Cardiac muscle cell (in vitro differentiated cells and primary cell): ENCODE data around the gene DAB1. TPM values are rescaled to one million over a fixed set of nuclear protein-coding genes. Genes with fewer than 3 reads are reported as not detected.

ENCODE experiments used
- DNase-seq, 2 donors: peaks; one replicate each; pipeline versions ENCODE4 v3.0.0 to v3.0.0-alpha.2; 2010 to 2017; ENCODE audit warnings: low read depth in 1 of 2, low spot score in 1 of 2
- H3K27ac ChIP-seq: fragments of 200-600 bp; sonication (generic); 2 replicates; pipeline ENCODE4 v1.5.1; 2016
- H3K27me3 ChIP-seq: fragments of 200-600 bp; sonication (generic); 2 replicates; pipeline ENCODE4 v1.6.0; 2016; ENCODE audit warnings: control low read depth
- H3K36me3 ChIP-seq: fragments of 200-600 bp; sonication (generic); 2 replicates; pipeline ENCODE4 v1.5.1; 2016; ENCODE audit warnings: control low read depth
- H3K4me1 ChIP-seq: fragments of 200-600 bp; sonication (generic); 2 replicates; pipeline ENCODE4 v1.8.1; 2017; ENCODE audit warnings: low read depth, mild to moderate bottlenecking, mixed run types
- H3K4me3 ChIP-seq: fragments of 200-600 bp; sonication (generic); 2 replicates; pipeline ENCODE4 v1.5.1; 2016; ENCODE audit warnings: mild to moderate bottlenecking
- H3K9me3 ChIP-seq: fragments of 200-600 bp; sonication (generic); 2 replicates; pipeline ENCODE4 v1.5.1; 2017; ENCODE audit warnings: low read depth, mild to moderate bottlenecking, control low read depth
- polyA plus RNA-seq: library from polyadenylated mRNA; unstranded; fragments of >200 nt; fragmentation: Nextera tagmentation; extraction: Ambion mirVana; gene quantifications from 2 replicates; pipeline ENCODE4 v1.2.1, GENCODE V29; 2016
- total RNA-seq: library from RNA; depleted of rRNA; stranded (reverse); fragments of >200 nt; gene quantifications from 2 replicates; pipeline ENCODE4 v1.2.3, GENCODE V29; 2016
- TF ChIP-seq, protein P1 (sequence below): IDR thresholded peaks from 2 replicates; pipeline ENCODE4 v1.5.1; 2012; ENCODE audit warnings: low read depth, mild to moderate bottlenecking, low read length

The DAB1 gene
- total and polyA plus RNA-seq, 2 experiments from 2014 or later, result 24.1 to 26.6 TPM

DNA sequence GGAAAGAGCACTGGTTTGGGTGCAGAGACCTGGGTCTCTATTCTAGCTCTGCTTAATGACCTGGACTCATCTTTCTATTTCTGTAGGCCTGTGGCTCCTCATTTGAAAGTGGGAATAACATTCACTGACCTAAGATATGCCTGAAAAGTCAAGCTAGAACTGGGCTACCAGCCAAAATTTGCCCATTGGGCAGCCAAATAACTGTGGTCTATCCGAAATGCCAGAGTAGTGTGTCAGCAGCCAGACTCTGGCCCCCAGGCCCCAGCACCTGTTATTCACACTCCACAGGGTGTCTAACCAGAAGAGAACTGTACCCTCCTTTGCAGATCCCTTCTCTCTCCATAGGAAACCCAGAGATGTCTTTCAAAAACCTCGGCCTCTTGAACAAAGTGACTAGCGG is 12.6 kb downstream of the DAB1 start:
- H3K4me1 ChIP-seq, result peaks cover 29% of the 10 kb centered on the region
- no peaks in the 10 kb centered on the region for H3K27me3 ChIP-seq
- H3K4me3 ChIP-seq, result no peak overlapping the region
- TF ChIP-seq, protein P1, sequence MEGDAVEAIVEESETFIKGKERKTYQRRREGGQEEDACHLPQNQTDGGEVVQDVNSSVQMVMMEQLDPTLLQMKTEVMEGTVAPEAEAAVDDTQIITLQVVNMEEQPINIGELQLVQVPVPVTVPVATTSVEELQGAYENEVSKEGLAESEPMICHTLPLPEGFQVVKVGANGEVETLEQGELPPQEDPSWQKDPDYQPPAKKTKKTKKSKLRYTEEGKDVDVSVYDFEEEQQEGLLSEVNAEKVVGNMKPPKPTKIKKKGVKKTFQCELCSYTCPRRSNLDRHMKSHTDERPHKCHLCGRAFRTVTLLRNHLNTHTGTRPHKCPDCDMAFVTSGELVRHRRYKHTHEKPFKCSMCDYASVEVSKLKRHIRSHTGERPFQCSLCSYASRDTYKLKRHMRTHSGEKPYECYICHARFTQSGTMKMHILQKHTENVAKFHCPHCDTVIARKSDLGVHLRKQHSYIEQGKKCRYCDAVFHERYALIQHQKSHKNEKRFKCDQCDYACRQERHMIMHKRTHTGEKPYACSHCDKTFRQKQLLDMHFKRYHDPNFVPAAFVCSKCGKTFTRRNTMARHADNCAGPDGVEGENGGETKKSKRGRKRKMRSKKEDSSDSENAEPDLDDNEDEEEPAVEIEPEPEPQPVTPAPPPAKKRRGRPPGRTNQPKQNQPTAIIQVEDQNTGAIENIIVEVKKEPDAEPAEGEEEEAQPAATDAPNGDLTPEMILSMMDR, result no peak
- DNase-seq, result peak in 1 of 2 donors; percentile 32
- no peaks in the 10 kb centered on the region for H3K9me3 ChIP-seq
- peak overlapping the region; percentile 27 for H3K27ac ChIP-seq
- H3K36me3 ChIP-seq, result no peaks in the 10 kb centered on the region

DNA sequence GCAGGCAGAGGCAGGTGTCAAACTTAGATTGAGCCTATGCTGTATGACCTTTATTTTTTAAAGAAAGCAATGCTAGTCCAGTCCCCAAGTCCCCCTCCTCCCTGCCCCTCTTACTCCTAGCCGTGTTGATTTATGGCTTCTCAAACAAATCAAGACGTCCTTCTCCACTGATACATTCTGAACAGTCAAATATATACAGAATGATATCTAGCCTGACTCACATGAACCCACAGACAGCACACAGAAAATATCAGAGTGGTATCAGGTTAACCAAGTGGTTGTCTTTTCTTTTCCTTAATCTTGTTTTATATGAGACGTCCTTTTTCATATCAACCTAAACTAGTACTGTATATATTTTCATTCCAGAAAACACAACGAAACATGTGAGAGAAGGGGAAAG is 13.4 kb downstream of the DAB1 start:
- Histone ChIP-seq H3K4me3 (no peak overlapping the region), H3K36me3 (no peaks in the 10 kb centered on the region), H3K4me1 (peaks cover 29% of the 10 kb centered on the region), H3K27ac (no peak overlapping the region), H3K9me3 (no peaks in the 10 kb centered on the region), H3K27me3 (no peaks in the 10 kb centered on the region)
- DNase-seq, result no peak
- TF ChIP-seq, protein P1, result no peak

DNA sequence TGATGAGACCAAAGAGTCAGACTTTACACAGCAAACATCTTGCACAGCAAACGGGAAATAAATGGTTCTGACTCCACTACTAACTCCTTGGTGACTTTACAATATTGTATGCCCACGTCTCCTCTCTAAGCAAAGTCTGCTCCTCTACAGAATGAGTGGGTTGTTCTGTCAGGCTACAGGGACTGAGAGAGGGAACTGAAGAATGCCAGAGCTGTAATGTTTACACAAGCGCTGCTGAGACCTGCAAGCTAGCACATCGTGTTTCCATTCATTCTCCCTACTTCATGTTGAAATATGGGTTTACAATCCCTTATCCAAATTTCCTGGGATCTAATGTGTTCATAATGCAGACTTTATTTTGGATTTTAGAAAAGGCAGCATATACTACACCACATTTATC is 15.9 kb downstream of the DAB1 start:
- no peak overlapping the region for H3K4me3 ChIP-seq
- DNase-seq, result peak in 1 of 2 donors; percentile 49
- TF ChIP-seq, protein P1, result no peak
- H3K36me3 ChIP-seq, result no peaks in the 10 kb centered on the region
- H3K27ac ChIP-seq, result no peak overlapping the region
- peaks cover 29% of the 10 kb centered on the region for H3K4me1 ChIP-seq
- no peaks in the 10 kb centered on the region for H3K9me3 ChIP-seq
- no peaks in the 10 kb centered on the region for H3K27me3 ChIP-seq

DNA sequence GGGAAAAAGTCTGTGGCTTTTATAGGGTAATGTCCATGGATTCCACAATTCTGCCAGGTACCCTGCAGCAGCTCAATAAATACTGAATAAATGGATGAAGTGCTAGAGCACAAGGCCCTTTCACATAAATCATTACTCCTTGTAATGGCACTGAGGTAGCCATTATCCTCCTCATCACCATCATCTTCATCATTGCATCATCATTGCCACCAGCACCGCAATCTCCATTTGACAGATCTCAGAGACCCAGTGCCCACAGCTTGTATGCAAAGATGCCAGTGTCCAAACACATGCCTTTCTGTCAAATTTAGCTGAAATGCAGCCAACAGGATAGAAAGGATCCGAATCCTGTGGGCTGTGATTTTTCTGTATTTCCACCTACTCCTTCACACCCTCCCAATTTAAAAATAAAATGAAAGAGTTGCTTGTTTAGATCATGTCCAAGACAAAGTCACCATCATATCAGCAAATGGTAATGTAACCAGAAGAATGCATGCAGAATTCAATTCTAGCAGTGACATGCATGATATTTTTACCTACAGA is 17.4 kb downstream of the DAB1 start:
- H3K36me3 ChIP-seq, result no peaks in the 10 kb centered on the region
- H3K27me3 ChIP-seq, result no peaks in the 10 kb centered on the region
- no peak overlapping the region for H3K4me3 ChIP-seq
- peaks cover 29% of the 10 kb centered on the region for H3K4me1 ChIP-seq
- no peak overlapping the region for H3K27ac ChIP-seq
- H3K9me3 ChIP-seq, result no peaks in the 10 kb centered on the region
- TF ChIP-seq, protein P1, result no peak
- no peak for DNase-seq

DNA sequence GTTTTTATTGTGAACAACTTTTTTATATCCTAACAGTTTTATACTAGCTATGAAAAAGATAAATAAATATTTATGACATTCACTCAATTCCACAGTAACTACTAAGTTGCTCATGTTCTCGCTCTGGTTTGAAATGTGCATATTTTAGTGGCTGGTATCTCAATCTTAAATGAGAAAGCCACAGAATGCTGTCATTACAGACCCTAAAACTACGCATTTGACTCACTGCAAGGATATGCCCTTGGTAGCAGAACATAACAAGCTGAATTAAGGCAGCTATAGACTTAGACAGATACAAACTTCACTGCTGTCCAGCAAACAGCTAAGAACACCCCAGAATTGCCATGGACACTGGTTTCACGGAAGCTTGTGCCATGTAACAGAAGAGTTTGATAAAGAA is 19.0 kb downstream of the DAB1 start:
- TF ChIP-seq, protein P1, result no peak
- H3K27me3 ChIP-seq, result no peaks in the 10 kb centered on the region
- H3K4me1 ChIP-seq, result peaks cover 14% of the 10 kb centered on the region
- no peak overlapping the region for H3K27ac ChIP-seq
- H3K4me3 ChIP-seq, result no peak overlapping the region
- H3K9me3 ChIP-seq, result no peaks in the 10 kb centered on the region
- DNase-seq, result no peak
- H3K36me3 ChIP-seq, result no peaks in the 10 kb centered on the region
